ENCODE data around the gene BTD.

DNA sequence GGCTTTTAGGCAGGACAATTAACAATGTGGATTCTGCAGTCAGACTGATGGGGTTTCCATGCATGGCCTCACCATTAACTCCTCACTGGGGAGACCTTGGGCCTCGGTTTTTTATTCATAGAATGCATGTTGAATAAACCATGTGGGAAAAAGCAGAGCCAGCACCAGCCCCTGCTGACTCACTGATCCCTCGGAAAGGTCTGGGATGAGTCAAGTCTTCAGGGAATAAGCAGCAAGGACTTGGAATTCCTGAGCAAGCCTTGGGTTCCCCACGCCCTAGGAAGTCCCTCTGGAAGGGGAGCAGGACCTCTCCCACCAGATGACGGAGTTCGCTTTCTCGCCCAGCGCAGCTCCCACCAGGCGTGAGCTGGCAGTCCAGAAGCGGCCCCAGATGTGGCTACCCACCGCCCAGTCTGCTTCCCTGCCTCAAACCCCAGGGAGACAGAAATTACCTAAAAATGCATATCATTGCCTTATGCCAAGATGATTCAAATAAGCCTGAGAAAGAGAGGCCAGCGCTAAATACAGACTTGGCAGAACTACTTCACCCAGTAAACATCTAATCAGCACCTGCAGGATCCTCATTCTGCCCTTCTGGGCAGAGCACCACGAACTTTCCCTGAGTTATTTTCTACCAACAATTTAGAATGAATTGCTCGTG, 45.4 kb downstream of the BTD start:
- no peak for TF ChIP-seq REST (IDR thresholded peaks at IDR 0.05; ENCODE audit: insufficient read depth in 1 of 2, low read depth in 2 of 2, low read length in 2 of 2)
- no peak for TF ChIP-seq TAF1 (IDR thresholded peaks at IDR 0.05; ENCODE audit: borderline replicate concordance, insufficient read depth, low read length)
- no peak for TF ChIP-seq POLR2AphosphoS5 (IDR thresholded peaks at IDR 0.05; ENCODE audit: low read depth, low read length)
- TF ChIP-seq FOXP2 (optimal IDR thresholded peaks at IDR 0.05; ENCODE audit: borderline replicate concordance, extremely low read depth, extremely low read length, insufficient read depth): no peak
- no peak for TF ChIP-seq SIN3A (IDR thresholded peaks at IDR 0.05; ENCODE audit: borderline replicate concordance, insufficient read depth, low read length)
